ENCODE results near the gene BST1. TPM values are rescaled to one million over a fixed set of nuclear protein-coding genes. Genes with fewer than 3 reads are reported as not detected.

Gene BST1
- total RNA-seq, 4 donors from 2014 or later = 0.26 to 2.1 (median 0.95) TPM

DNA sequence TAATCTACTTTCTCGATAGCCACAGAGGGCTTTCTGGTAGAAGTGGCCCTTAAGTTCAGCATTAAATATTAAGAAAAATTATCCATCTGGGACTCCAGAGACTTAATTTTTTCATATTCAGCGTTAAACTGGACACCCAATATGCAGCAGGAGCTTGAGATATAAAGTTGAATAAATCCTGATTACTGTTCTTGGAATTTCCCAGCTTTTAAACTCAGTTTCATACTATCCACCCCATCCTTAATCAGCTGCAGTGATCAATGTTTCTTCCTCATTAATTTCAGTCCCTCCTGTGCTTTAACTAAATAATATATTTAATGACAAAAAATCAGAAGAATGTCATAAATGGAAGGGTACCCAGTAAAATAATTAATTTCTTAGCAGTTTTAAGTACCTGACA, 44.1 kb upstream of the BST1 start:
- Histone ChIP-seq H3K27ac (no peak overlapping the region), H3K36me3 (no peaks in the 10 kb centered on the region), H3K4me1 (peaks cover 6 to 12% of the 10 kb centered on the region in 2 donors), H3K27me3 (no peaks in the 10 kb centered on the region), H3K9me3 (no peaks in the 10 kb centered on the region), H3K4me3 (no peak overlapping the region)
- no peak for ATAC-seq
- TF ChIP-seq, protein P1, sequence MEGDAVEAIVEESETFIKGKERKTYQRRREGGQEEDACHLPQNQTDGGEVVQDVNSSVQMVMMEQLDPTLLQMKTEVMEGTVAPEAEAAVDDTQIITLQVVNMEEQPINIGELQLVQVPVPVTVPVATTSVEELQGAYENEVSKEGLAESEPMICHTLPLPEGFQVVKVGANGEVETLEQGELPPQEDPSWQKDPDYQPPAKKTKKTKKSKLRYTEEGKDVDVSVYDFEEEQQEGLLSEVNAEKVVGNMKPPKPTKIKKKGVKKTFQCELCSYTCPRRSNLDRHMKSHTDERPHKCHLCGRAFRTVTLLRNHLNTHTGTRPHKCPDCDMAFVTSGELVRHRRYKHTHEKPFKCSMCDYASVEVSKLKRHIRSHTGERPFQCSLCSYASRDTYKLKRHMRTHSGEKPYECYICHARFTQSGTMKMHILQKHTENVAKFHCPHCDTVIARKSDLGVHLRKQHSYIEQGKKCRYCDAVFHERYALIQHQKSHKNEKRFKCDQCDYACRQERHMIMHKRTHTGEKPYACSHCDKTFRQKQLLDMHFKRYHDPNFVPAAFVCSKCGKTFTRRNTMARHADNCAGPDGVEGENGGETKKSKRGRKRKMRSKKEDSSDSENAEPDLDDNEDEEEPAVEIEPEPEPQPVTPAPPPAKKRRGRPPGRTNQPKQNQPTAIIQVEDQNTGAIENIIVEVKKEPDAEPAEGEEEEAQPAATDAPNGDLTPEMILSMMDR (IDR thresholded peaks at IDR 0.05 in 4 of 5, conservative IDR thresholded peaks at IDR 0.05 in 1 of 5) = no peak
- TF ChIP-seq POLR2A (IDR thresholded peaks at IDR 0.05) = no peak
- in situ Hi-C loops (cut with MboI; ENCODE audit: low sequenced_read_pairs in 4 of 4) = loop anchor here in 3 of 4 donors (25.0 kb wide), 3 partner anchors 171 to 646 kb away; partner anchors contain the start of gene CPEB2 (in 1 of the 3)
- no peak for DNase-seq
- intact Hi-C loops (cut with DNase I; ENCODE audit: low total_unique reads) = loop anchor here (5.0 kb wide), 1 partner anchor 144 kb away; no protein-coding TSS in a partner anchor

DNA sequence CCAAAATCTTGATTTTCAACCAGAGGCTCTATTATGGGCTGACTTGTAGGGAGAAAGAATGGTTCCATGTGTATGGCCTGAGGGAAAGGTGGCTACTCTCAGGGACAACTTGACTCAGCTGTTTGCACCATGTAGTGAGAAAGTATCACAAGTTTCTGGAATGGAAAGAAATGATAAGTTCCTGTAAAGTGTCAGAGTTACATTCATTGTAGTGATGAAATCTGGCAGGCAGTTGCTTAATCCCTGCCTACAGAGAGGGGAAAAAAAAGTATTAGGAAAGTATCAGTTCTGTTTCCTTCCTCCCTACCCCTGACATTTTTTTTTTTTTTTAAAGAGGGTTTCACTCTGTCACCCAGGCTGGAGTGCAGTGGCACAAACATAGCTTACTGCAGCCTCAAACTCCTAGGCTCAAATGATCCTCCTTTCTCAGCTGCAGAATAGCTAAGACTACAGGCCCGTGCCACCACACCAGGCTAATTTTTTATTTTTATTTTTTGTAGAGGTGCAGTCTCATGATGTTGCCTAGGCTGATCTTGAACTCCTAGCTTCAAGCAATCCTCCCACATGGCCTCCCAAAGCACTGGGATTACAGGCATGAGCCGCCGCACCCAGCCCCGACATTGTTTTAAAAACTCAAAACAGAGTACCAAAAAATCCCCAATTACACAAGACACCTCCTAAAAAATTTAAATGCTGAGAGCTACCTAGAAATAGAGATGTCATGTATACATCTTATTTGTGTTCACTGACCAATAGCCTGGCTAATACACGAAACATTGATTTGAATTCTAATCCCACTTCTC, 42.9 kb upstream of the BST1 start:
- H3K27ac ChIP-seq = no peak overlapping the region
- peaks cover 3 to 4% of the 10 kb centered on the region in 2 donors for H3K4me1 ChIP-seq
- H3K36me3 ChIP-seq = no peaks in the 10 kb centered on the region
- in situ Hi-C loops (cut with MboI; ENCODE audit: low sequenced_read_pairs in 4 of 4) = loop anchor here in 3 of 4 donors (25.0 kb wide), 3 partner anchors 173 to 648 kb away; partner anchors contain the start of gene CPEB2 (in 1 of the 3)
- no peak for DNase-seq
- no peak for ATAC-seq
- H3K27me3 ChIP-seq = no peaks in the 10 kb centered on the region
- no peaks in the 10 kb centered on the region for H3K9me3 ChIP-seq
- TF ChIP-seq, protein P1 (IDR thresholded peaks at IDR 0.05 in 4 of 5, conservative IDR thresholded peaks at IDR 0.05 in 1 of 5) = no peak
- no peak for TF ChIP-seq POLR2A (IDR thresholded peaks at IDR 0.05)
- intact Hi-C loops (cut with DNase I; ENCODE audit: low total_unique reads) = loop anchor here (5.0 kb wide), 1 partner anchor 142 kb away; no protein-coding TSS in a partner anchor
- no peak overlapping the region for H3K4me3 ChIP-seq

DNA sequence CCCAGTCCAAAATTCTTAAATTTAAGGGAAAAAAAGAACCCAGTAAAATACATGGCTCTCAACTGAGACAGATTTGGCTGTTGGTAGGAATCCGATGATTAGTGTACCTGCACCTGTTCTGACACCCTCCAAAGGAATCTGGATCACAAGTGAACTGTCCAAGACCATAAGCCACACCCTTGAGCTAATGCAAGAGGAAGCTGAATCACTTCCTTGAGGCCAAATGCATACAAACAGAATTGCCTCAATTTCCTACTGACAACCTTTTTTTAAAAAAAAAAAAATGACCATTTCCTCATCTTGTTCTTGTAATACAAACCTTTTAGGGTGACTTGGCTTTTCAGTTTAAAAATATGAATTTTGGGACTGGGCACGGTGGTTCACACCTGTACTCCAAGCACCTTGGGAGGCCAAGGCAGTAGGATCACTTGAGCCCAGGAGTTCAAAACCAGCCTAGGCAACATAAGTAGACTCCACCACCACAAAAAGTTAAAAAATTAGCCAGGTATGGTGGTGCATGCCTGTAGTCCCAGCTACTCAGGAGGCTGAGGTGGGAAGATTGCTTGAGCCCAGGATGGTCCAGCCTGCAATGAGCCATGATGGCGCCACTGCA, 37.0 kb upstream of the BST1 start:
- H3K4me1 ChIP-seq = peaks cover 0 to 11% of the 10 kb centered on the region in 2 donors
- intact Hi-C loops (cut with DNase I; ENCODE audit: low total_unique reads) = no loop called here
- H3K4me3 ChIP-seq = no peak overlapping the region
- TF ChIP-seq, protein P1 (IDR thresholded peaks at IDR 0.05 in 4 of 5, conservative IDR thresholded peaks at IDR 0.05 in 1 of 5) = no peak
- no peak for TF ChIP-seq POLR2A (IDR thresholded peaks at IDR 0.05)
- no peaks in the 10 kb centered on the region for H3K27me3 ChIP-seq
- no peaks in the 10 kb centered on the region for H3K9me3 ChIP-seq
- no peak for DNase-seq
- peak overlapping the region; percentile 15 to 52 (median 39) for H3K27ac ChIP-seq
- ATAC-seq = peak; percentile 60 to 70
- H3K36me3 ChIP-seq = no peaks in the 10 kb centered on the region
- in situ Hi-C loops (cut with MboI; ENCODE audit: low sequenced_read_pairs in 4 of 4) = loop anchor here in 3 of 4 donors (25.0 kb wide), 3 partner anchors 179 to 654 kb away; partner anchors contain the start of gene CPEB2 (in 1 of the 3)

DNA sequence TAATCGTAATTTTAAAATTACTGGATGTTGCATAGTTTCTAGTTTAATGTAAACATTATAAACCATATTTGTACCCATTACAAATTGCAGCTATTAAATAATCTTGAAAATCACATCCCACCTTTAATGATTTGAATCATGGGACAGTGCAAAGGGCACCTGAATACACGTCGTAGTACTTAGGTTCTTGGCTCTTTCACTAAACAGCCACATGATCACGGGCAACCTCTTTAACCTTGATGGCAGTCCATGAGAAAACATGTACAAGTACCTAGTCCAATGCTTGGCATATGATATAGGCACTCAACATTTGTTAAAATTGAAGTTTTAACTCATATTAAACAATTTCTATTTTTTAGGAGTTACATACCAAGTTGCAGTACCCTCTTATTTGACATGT, 35.9 kb upstream of the BST1 start:
- ATAC-seq (no peak), DNase-seq (no peak)
- H3K4me1 ChIP-seq = peaks cover 0 to 11% of the 10 kb centered on the region in 2 donors
- no peaks in the 10 kb centered on the region for H3K9me3 ChIP-seq
- no peaks in the 10 kb centered on the region for H3K27me3 ChIP-seq
- H3K27ac ChIP-seq = no peak overlapping the region
- no peaks in the 10 kb centered on the region for H3K36me3 ChIP-seq
- no peak for TF ChIP-seq POLR2A (IDR thresholded peaks at IDR 0.05)
- TF ChIP-seq, protein P1 (IDR thresholded peaks at IDR 0.05 in 4 of 5, conservative IDR thresholded peaks at IDR 0.05 in 1 of 5) = no peak
- in situ Hi-C loops (cut with MboI; ENCODE audit: low sequenced_read_pairs in 4 of 4) = loop anchor here in 3 of 4 donors (25.0 kb wide), 3 partner anchors 180 to 655 kb away; partner anchors contain the start of gene CPEB2 (in 1 of the 3)
- H3K4me3 ChIP-seq = no peak overlapping the region
- intact Hi-C loops (cut with DNase I; ENCODE audit: low total_unique reads) = no loop called here
